IPS-18a (cell line): ENCODE measurements around the gene STK32B.
"Not testable (repeated sequence)": the region's sequence is repeated elsewhere in the genome, so short reads cannot be mapped to it uniquely, and the experiment has no call there.

ENCODE experiments used
- H3K27ac ChIP-seq: one replicate; pipeline ENCODE4 v1.5.1; 2013; ENCODE audit warnings: low read length
- H3K27me3 ChIP-seq: one replicate; pipeline ENCODE4 v1.6.1; 2013; ENCODE audit warnings: mild to moderate bottlenecking, low read length; ENCODE audit not compliant: control insufficient read depth, insufficient read depth
- H3K36me3 ChIP-seq: one replicate; pipeline ENCODE4 v1.6.1; 2013; ENCODE audit warnings: low read depth, low read length; ENCODE audit not compliant: control insufficient read depth
- H3K4me1 ChIP-seq: one replicate; pipeline ENCODE4 v1.6.1; 2013; ENCODE audit warnings: low read depth, low read length; ENCODE audit not compliant: control insufficient read depth
- H3K4me3 ChIP-seq: one replicate; pipeline ENCODE4 v1.5.1; 2013; ENCODE audit warnings: low read length
- H3K9ac ChIP-seq: one replicate; pipeline ENCODE4 v1.6.1; 2013; ENCODE audit warnings: mild to moderate bottlenecking, low read length, moderate library complexity
- H3K9me3 ChIP-seq: one replicate; pipeline ENCODE4 v1.6.1; 2013; ENCODE audit warnings: low read depth, low read length; ENCODE audit not compliant: control insufficient read depth

The STK32B gene

GRCh38 chr4:5166377-5166776 is 115.1 kb downstream of the STK32B start:
- H3K4me1 ChIP-seq, result no peaks in the 10 kb centered on the region

GRCh38 chr4:5168891-5169290 is 117.6 kb downstream of the STK32B start:
- Histone ChIP-seq H3K9ac (no peak overlapping the region), H3K27me3 (no peaks in the 10 kb centered on the region), H3K36me3 (no peaks in the 10 kb centered on the region), H3K4me3 (no peak overlapping the region), H3K27ac (no peak overlapping the region), H3K4me1 (no peaks in the 10 kb centered on the region), H3K9me3 (no peaks in the 10 kb centered on the region)

More at GRCh38 chr4:5166377-5166776, 115.1 kb downstream of the STK32B start:
- Histone ChIP-seq H3K9ac (no peak overlapping the region), H3K4me3 (no peak overlapping the region), H3K36me3 (no peaks in the 10 kb centered on the region), H3K27ac (no peak overlapping the region), H3K9me3 (no peaks in the 10 kb centered on the region), H3K27me3 (no peaks in the 10 kb centered on the region)

GRCh38 chr4:5175836-5176235 is 124.6 kb downstream of the STK32B start:
- not testable (repeated sequence) for H3K4me1 ChIP-seq, H3K27ac ChIP-seq, H3K36me3 ChIP-seq, H3K9ac ChIP-seq, H3K9me3 ChIP-seq, H3K4me3 ChIP-seq, H3K27me3 ChIP-seq

- Histone ChIP-seq H3K27ac (no peak overlapping the region), H3K27me3 (no peaks in the 10 kb centered on the region), H3K9me3 (no peaks in the 10 kb centered on the region)
Observed at GRCh38 chr4:5184606-5185005, 133.3 kb downstream of the STK32B start.

GRCh38 chr4:5185551-5185950 is 134.3 kb downstream of the STK32B start:
- no peak overlapping the region for H3K4me3 ChIP-seq
- no peak overlapping the region for H3K9ac ChIP-seq
- no peaks in the 10 kb centered on the region for H3K27me3 ChIP-seq
- no peak overlapping the region for H3K27ac ChIP-seq
- no peaks in the 10 kb centered on the region for H3K4me1 ChIP-seq
- no peaks in the 10 kb centered on the region for H3K9me3 ChIP-seq
- H3K36me3 ChIP-seq, result no peaks in the 10 kb centered on the region

More at GRCh38 chr4:5184606-5185005, 133.3 kb downstream of the STK32B start:
- H3K4me3 ChIP-seq, result no peak overlapping the region
- H3K9ac ChIP-seq, result no peak overlapping the region
- no peaks in the 10 kb centered on the region for H3K36me3 ChIP-seq
- no peaks in the 10 kb centered on the region for H3K4me1 ChIP-seq

- Histone ChIP-seq H3K4me3 (no peak overlapping the region), H3K36me3 (no peaks in the 10 kb centered on the region), H3K4me1 (no peaks in the 10 kb centered on the region), H3K9me3 (no peaks in the 10 kb centered on the region), H3K27me3 (no peaks in the 10 kb centered on the region), H3K27ac (no peak overlapping the region), H3K9ac (no peak overlapping the region)
Observed at GRCh38 chr4:5186271-5187064, 135.2 kb downstream of the STK32B start.

GRCh38 chr4:5188130-5188529 is 136.8 kb downstream of the STK32B start:
- no peaks in the 10 kb centered on the region for H3K4me1 ChIP-seq
- H3K9ac ChIP-seq, result no peak overlapping the region
- no peaks in the 10 kb centered on the region for H3K36me3 ChIP-seq
- H3K27ac ChIP-seq, result no peak overlapping the region
- H3K9me3 ChIP-seq, result no peaks in the 10 kb centered on the region
- no peaks in the 10 kb centered on the region for H3K27me3 ChIP-seq
- no peak overlapping the region for H3K4me3 ChIP-seq

- Histone ChIP-seq H3K36me3 (no peaks in the 10 kb centered on the region), H3K9ac (no peak overlapping the region), H3K4me3 (no peak overlapping the region), H3K27me3 (no peaks in the 10 kb centered on the region), H3K9me3 (no peaks in the 10 kb centered on the region), H3K27ac (no peak overlapping the region), H3K4me1 (no peaks in the 10 kb centered on the region)
Observed at GRCh38 chr4:5191831-5192230, 140.6 kb downstream of the STK32B start.

GRCh38 chr4:5192271-5192670 is 141.0 kb downstream of the STK32B start:
- no peaks in the 10 kb centered on the region for H3K27me3 ChIP-seq
- no peak overlapping the region for H3K4me3 ChIP-seq
- H3K36me3 ChIP-seq, result no peaks in the 10 kb centered on the region
- no peaks in the 10 kb centered on the region for H3K4me1 ChIP-seq
- H3K9me3 ChIP-seq, result no peaks in the 10 kb centered on the region
- H3K9ac ChIP-seq, result no peak overlapping the region
- H3K27ac ChIP-seq, result no peak overlapping the region

- no peak overlapping the region for H3K9ac ChIP-seq
- no peaks in the 10 kb centered on the region for H3K4me1 ChIP-seq
- H3K4me3 ChIP-seq, result no peak overlapping the region
- H3K36me3 ChIP-seq, result no peaks in the 10 kb centered on the region
- no peaks in the 10 kb centered on the region for H3K27me3 ChIP-seq
- no peak overlapping the region for H3K27ac ChIP-seq
- no peaks in the 10 kb centered on the region for H3K9me3 ChIP-seq
Observed at GRCh38 chr4:5192678-5193077, 141.4 kb downstream of the STK32B start.

- Histone ChIP-seq H3K9ac (no peak overlapping the region), H3K9me3 (no peaks in the 10 kb centered on the region), H3K27ac (no peak overlapping the region), H3K4me1 (peaks cover 30% of the 10 kb centered on the region), H3K27me3 (no peaks in the 10 kb centered on the region), H3K4me3 (peak overlapping the region; percentile 11), H3K36me3 (no peaks in the 10 kb centered on the region)
Observed at GRCh38 chr4:5198656-5199541, 147.6 kb downstream of the STK32B start.
